Measurements from ENCODE around the gene POM121. TPM values are rescaled to one million over a fixed set of nuclear protein-coding genes. Genes with fewer than 3 reads are reported as not detected.
"Not testable (repeated sequence)": the region's sequence is repeated elsewhere in the genome, so short reads cannot be mapped to it uniquely, and the experiment has no call there.

POM121 gene
- total RNA-seq, 2 experiments from 2014 or later, result 58.2 to 60.9 TPM

DNA sequence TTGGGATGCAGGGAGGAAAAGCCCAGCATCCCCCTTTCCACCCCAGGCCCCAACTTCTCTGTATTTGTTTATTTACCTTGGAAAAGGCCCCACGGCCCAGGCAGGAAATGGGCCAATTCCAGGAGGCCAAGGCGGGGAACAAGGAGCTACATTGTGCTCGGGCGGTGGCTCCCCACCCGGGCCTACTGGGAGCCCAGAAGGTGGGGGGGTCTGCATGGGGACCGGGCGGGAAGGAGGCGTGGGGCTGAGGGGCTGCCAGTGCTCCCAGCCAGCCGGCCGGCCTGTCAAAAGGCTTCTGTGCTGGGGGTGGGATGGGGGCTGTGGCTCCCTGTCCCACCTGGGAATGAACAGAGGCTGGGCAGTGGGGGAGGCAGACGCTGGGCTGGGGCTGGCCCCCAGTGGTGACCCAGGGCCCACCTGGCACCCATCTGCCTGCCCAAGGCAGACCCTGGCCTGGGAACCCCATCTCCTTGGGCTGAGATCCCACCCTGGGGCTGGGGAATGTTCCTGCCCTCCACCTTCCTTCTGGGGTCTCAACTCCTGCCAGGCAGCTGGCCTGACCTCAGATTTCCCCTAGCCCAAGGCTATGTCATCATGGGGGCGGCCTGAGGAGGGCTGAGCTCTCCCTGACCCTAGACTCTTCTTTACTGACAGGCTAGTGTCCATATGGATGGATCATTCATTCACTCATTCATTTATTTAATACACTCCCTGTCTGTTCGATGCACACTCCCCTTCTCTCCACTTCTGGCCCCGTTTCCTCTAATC is 65.4 kb downstream of the POM121 start:
- H3K27ac Mint-ChIP-seq, H3K4me3 Mint-ChIP-seq, H3K9me3 Mint-ChIP-seq, H3K36me3 Mint-ChIP-seq, H3K27me3 Mint-ChIP-seq, POLR2A ChIA-PET, DNase-seq, H3K4me1 Mint-ChIP-seq: not testable (repeated sequence)
- peak; percentile 26 for ATAC-seq (ENCODE audit: low read depth)

DNA sequence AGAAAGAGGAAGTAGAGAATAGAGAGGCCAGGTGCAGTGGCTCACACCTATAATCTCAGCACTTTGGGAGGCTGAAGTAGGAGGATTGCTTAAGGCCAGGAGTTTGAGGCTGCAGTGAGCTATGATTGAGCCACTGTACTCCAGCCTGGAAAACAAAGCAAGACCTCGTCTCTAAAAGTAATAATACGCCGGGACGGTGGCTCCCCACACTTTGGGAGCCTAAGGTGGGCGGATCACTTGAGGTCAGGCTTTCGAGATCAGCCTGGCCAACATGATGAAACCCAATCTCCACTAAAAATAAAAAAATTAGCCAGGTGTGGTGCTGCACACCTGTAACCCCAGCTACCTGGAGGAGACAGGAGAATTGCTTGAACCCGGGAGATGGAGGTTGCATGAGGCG is 70.6 kb downstream of the POM121 start:
- DNase-seq; H3K27ac Mint-ChIP-seq; POLR2A ChIA-PET; H3K9me3 Mint-ChIP-seq; H3K4me1 Mint-ChIP-seq; H3K36me3 Mint-ChIP-seq; ATAC-seq (ENCODE audit: low read depth); H3K4me3 Mint-ChIP-seq; H3K27me3 Mint-ChIP-seq: not testable (repeated sequence)

DNA sequence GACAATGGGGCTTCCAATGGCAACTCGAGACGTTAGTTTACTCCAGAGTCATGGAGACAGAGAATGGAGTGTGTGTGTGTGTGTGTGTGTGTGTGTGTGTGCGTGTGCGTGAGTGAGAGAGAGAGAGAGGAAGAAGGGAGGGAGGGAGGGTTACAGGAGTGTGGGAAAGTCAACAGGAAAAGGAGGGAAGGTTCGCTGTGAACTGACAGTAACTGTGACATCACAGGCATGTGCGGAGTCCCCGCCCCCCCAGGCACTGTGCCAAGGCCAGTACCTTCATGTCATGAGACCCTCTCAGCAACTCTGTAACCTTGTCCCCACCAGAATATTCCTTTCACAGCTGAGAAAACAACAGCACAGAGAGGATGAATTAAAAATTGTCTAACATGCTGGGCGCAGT is 72.6 kb downstream of the POM121 start:
- H3K27me3 Mint-ChIP-seq; POLR2A ChIA-PET; H3K36me3 Mint-ChIP-seq; H3K4me1 Mint-ChIP-seq; ATAC-seq (ENCODE audit: low read depth); H3K27ac Mint-ChIP-seq; DNase-seq; H3K9me3 Mint-ChIP-seq; H3K4me3 Mint-ChIP-seq: not testable (repeated sequence)

GRCh38 chr7:72997887-72998468 is 73.1 kb downstream of the POM121 start:
- H3K27me3 Mint-ChIP-seq; H3K4me3 Mint-ChIP-seq; H3K9me3 Mint-ChIP-seq; H3K36me3 Mint-ChIP-seq; POLR2A ChIA-PET; ATAC-seq (ENCODE audit: low read depth); H3K27ac Mint-ChIP-seq; DNase-seq; H3K4me1 Mint-ChIP-seq: not testable (repeated sequence)

Other genes with a start within 250 kb of the POM121 start
- gene TYW1B, start 96.9 kb upstream of the POM121 start, total RNA-seq, result 1 to 10 TPM; 4.0 to 4.5 TPM
- gene TRIM74, start 44.4 kb downstream of the POM121 start, total RNA-seq, result 1 to 10 TPM; 1.6 to 2.5 TPM
- gene SPDYE8, start 104.7 kb downstream of the POM121 start, total RNA-seq, result not detected
- not detected for gene SPDYE11, start 132.8 kb downstream of the POM121 start, total RNA-seq
- gene SPDYE9, start 160.9 kb downstream of the POM121 start, total RNA-seq, result not detected

All from activated naive CD8-positive, alpha-beta T cell treated with anti-CD3 and anti-CD28 coated beads, Interleukin-2, amount 10 ng/mL, durations not matched to agents 7 days and 5 days (primary cell).